H1 (cell line): ENCODE measurements around the gene PKDREJ. TPM values are rescaled to one million over a fixed set of nuclear protein-coding genes. Genes with fewer than 3 reads are reported as not detected.

Experiments used
- CTCF ChIA-PET: fragments of 300-600 bp; sonication (Branson Sonifier 250); formaldehyde crosslinking; loops from one replicate; lab custom pipeline; 2021; ENCODE audit not compliant: partially characterized antibody; lab: Charles Lee
- POLR2A ChIA-PET: fragments of 300-600 bp; sonication (Branson Sonifier 250); formaldehyde crosslinking; loops from one replicate; lab custom pipeline; 2021; ENCODE audit warnings: inconsistent platforms; ENCODE audit not compliant: partially characterized antibody; lab: Charles Lee
- DNase-seq, 2 experiments: peaks; one replicate each; pipeline versions ENCODE4 v3.0.0 to v3.0.0-alpha.2; 2010 to 2022; ENCODE audit warnings: low spot score in 2 of 2, low read depth in 1 of 2, mixed read lengths in 1 of 2
- FAIRE-seq: peaks from 2 replicates; lab custom pipeline; 2011; peaks lifted over from hg19 to GRCh38; lab: Jason Lieb, UNC
- H2AFZ ChIP-seq: 2 replicates; pipeline ENCODE4 v1.8.1; 2012; ENCODE audit warnings: low read length, inconsistent platforms
- H2AK5ac ChIP-seq: 2 replicates; pipeline ENCODE4 v1.6.1; 2013; ENCODE audit warnings: low read depth, low read length
- H2BK120ac ChIP-seq: replicated peaks from 2 replicates; pipeline ENCODE3; 2013; ENCODE audit warnings: low read depth, low read length, inconsistent platforms
- H2BK12ac ChIP-seq: 2 replicates; pipeline ENCODE4 v1.6.1; 2013; ENCODE audit warnings: low read depth, low read length
- H2BK15ac ChIP-seq: 2 replicates; pipeline ENCODE4 v1.6.1; 2013; ENCODE audit warnings: low read length
- H2BK20ac ChIP-seq: 2 replicates; pipeline ENCODE4 v1.6.1; 2013; ENCODE audit warnings: low read length
- H2BK5ac ChIP-seq: 2 replicates; pipeline ENCODE4 v1.6.1; 2013; ENCODE audit warnings: low read depth, low read length
- H3K14ac ChIP-seq: 2 replicates; pipeline ENCODE4 v1.6.1; 2013; ENCODE audit warnings: inconsistent platforms; ENCODE audit not compliant: insufficient read length
- H3K18ac ChIP-seq: 2 replicates; pipeline ENCODE4 v1.6.1; 2013; ENCODE audit warnings: low read length; ENCODE audit errors: extremely low read depth
- H3K23ac ChIP-seq: 2 replicates; pipeline ENCODE4 v1.6.1; 2013; ENCODE audit warnings: inconsistent platforms; ENCODE audit not compliant: insufficient read length
- H3K23me2 ChIP-seq: 2 replicates; pipeline ENCODE4 v1.6.1; 2013; ENCODE audit warnings: low read depth, low read length
- H3K27ac ChIP-seq: 2 replicates; pipeline ENCODE4 v1.6.1; 2011; ENCODE audit warnings: low read depth, low read length, inconsistent platforms
- H3K27me3 ChIP-seq, 4 experiments: replicated peaks in 1 of 4; 1 replicate in 1 of 4; 2 replicates in 3 of 4; pipeline versions ENCODE4 v1.6.1 to v1.8.1; 2011 to 2013; ENCODE audit warnings: low read length in 3 of 4, mild to moderate bottlenecking in 3 of 4, inconsistent platforms in 2 of 4, mixed read lengths in 2 of 4, moderate library complexity in 1 of 4; ENCODE audit not compliant: control insufficient read depth in 3 of 4, insufficient read depth in 3 of 4; ENCODE audit errors: extremely low read depth in 1 of 4
- H3K36me3 ChIP-seq, 4 experiments: 2 replicates each; pipeline versions ENCODE4 v1.6.1 to v1.8.1; 2011 to 2013; ENCODE audit warnings: mild to moderate bottlenecking in 4 of 4, low read length in 3 of 4, moderate library complexity in 2 of 4, control low read depth in 1 of 4, inconsistent platforms in 1 of 4; ENCODE audit not compliant: insufficient read depth in 4 of 4, control insufficient read depth in 2 of 4
- H3K4ac ChIP-seq: replicated peaks from 2 replicates; pipeline ENCODE3; 2013; ENCODE audit warnings: low read length, low read depth, mixed read lengths, inconsistent platforms; ENCODE audit not compliant: insufficient read length
- H3K4me1 ChIP-seq, 4 experiments: replicated peaks in 1 of 4; 1 replicate in 1 of 4; 2 replicates in 3 of 4; pipeline versions ENCODE4 v1.6.1 to v1.8.1; 2011 to 2013; ENCODE audit warnings: low read length in 3 of 4, inconsistent platforms in 2 of 4, mixed read lengths in 1 of 4; ENCODE audit not compliant: insufficient read depth in 4 of 4, control insufficient read depth in 3 of 4
- H3K4me2 ChIP-seq, 2 experiments: 2 replicates each; pipeline versions ENCODE4 v1.6.1 to v1.8.1; 2011 to 2013; ENCODE audit warnings: low read depth in 2 of 2, low read length in 2 of 2, control low read depth in 1 of 2, inconsistent platforms in 1 of 2, mild to moderate bottlenecking in 1 of 2; ENCODE audit not compliant: insufficient read depth in 1 of 2
- H3K4me3 ChIP-seq, 4 experiments: fragments of 200-600, 300-600 bp in 1 of 4; sonication (generic), shearing (Covaris generic), sonication (Bioruptor Twin) in 1 of 4; 2 replicates each; pipeline versions ENCODE4 v1.5.1 to v1.8.1; 2011 to 2016; ENCODE audit warnings: low read length in 4 of 4, low read depth in 3 of 4, control low read depth in 2 of 4, inconsistent platforms in 2 of 4, mild to moderate bottlenecking in 2 of 4, mixed read lengths in 1 of 4, moderate library complexity in 1 of 4; ENCODE audit not compliant: insufficient read depth in 2 of 4; ENCODE audit errors: extremely low read depth in 1 of 4
- H3K56ac ChIP-seq: replicated peaks from 2 replicates; pipeline ENCODE3; 2013; ENCODE audit warnings: low read depth, mild to moderate bottlenecking, mixed read lengths, low read length, inconsistent platforms; ENCODE audit not compliant: insufficient read length
- H3K79me1 ChIP-seq: 2 replicates; pipeline ENCODE4 v1.6.1; 2013; ENCODE audit warnings: low read depth, low read length, control low read depth
- H3K79me2 ChIP-seq, 2 experiments: 2 replicates each; pipeline versions ENCODE4 v1.6.1 to v1.8.1; 2012 to 2013; ENCODE audit warnings: low read length in 2 of 2, mild to moderate bottlenecking in 2 of 2, inconsistent platforms in 1 of 2; ENCODE audit not compliant: insufficient read depth in 2 of 2, control insufficient read depth in 1 of 2
- H3K9ac ChIP-seq, 4 experiments: replicated peaks in 1 of 4; 1 replicate in 1 of 4; 2 replicates in 3 of 4; pipeline versions ENCODE4 v1.6.1 to v1.8.1; 2011 to 2013; ENCODE audit warnings: low read depth in 3 of 4, low read length in 3 of 4, control low read depth in 2 of 4, mild to moderate bottlenecking in 2 of 4, moderate library complexity in 2 of 4, inconsistent platforms in 1 of 4; ENCODE audit errors: extremely low read depth in 1 of 4
- H3K9me3 ChIP-seq, 2 experiments: 2 replicates each; pipeline versions ENCODE4 v1.6.1 to v1.8.1; 2012 to 2013; ENCODE audit warnings: mild to moderate bottlenecking in 2 of 2, moderate library complexity in 2 of 2, control low read depth in 1 of 2, inconsistent platforms in 1 of 2, low read depth in 1 of 2, low read length in 1 of 2, mixed read lengths in 1 of 2; ENCODE audit not compliant: insufficient read depth in 2 of 2
- H4K20me1 ChIP-seq, 2 experiments: replicated peaks in 1 of 2; 2 replicates each; pipeline versions ENCODE3 to v1.8.1; 2011 to 2013; ENCODE audit warnings: inconsistent platforms in 2 of 2, low read length in 2 of 2, mild to moderate bottlenecking in 1 of 2; ENCODE audit not compliant: insufficient read depth in 2 of 2, control insufficient read depth in 1 of 2
- H4K5ac ChIP-seq: 2 replicates; pipeline ENCODE4 v1.6.1; 2013; ENCODE audit warnings: low read length, low read depth, mixed read lengths, inconsistent platforms; ENCODE audit not compliant: insufficient read length
- H4K8ac ChIP-seq: 2 replicates; pipeline ENCODE4 v1.8.0; 2013; ENCODE audit warnings: mild to moderate bottlenecking, moderate library complexity, low read length, inconsistent platforms; ENCODE audit not compliant: insufficient read depth; ENCODE audit errors: extremely low read depth
- H4K91ac ChIP-seq: replicated peaks from 2 replicates; pipeline ENCODE3; 2013; ENCODE audit warnings: low read length, mixed read lengths, inconsistent platforms; ENCODE audit not compliant: insufficient read length
- CBX5 ChIP-seq: fragments of 300-800, 300-1000 bp; sonication (generic); IDR thresholded peaks from 2 replicates; pipeline ENCODE4 v1.7.1; 2016; ENCODE audit warnings: antibody characterized with exemption, low read length, low read depth
- JUND ChIP-seq: IDR thresholded peaks from 2 replicates; pipeline ENCODE4 v1.6.1; 2011; ENCODE audit warnings: mild to moderate bottlenecking, improper control_type of control experiment, low read length
- NRF1 ChIP-seq: IDR thresholded peaks from 2 replicates; pipeline ENCODE4 v1.6.1; 2011; ENCODE audit warnings: mild to moderate bottlenecking, low read depth, low read length, improper control_type of control experiment
- RAD21 ChIP-seq, 2 experiments: IDR thresholded peaks in 1 of 2; conservative IDR thresholded peaks in 1 of 2; 2 replicates each; pipeline ENCODE4 v1.6.1; 2011; ENCODE audit warnings: low read depth in 2 of 2, low read length in 2 of 2, improper control_type of control experiment in 1 of 2, inconsistent platforms in 1 of 2, mild to moderate bottlenecking in 1 of 2, moderate library complexity in 1 of 2
- RNF2 ChIP-seq: fragments of 200-900, 300-1000 bp; sonication (generic); IDR thresholded peaks from 2 replicates; pipeline ENCODE4 v1.7.1; 2016; ENCODE audit warnings: borderline replicate concordance, low read depth, mild to moderate bottlenecking, antibody characterized with exemption, low read length; ENCODE audit not compliant: poor library complexity, severe bottlenecking; ENCODE audit errors: missing control alignments
- SIN3A ChIP-seq, 2 experiments: IDR thresholded peaks in 1 of 2; conservative IDR thresholded peaks in 1 of 2; 2 replicates each; pipeline ENCODE4 v1.6.1; 2011 to 2012; ENCODE audit warnings: low read length in 2 of 2, improper control_type of control experiment in 1 of 2, low read depth in 1 of 2, mild to moderate bottlenecking in 1 of 2
- SP1 ChIP-seq: IDR thresholded peaks from 2 replicates; pipeline ENCODE4 v1.6.1; 2011; ENCODE audit warnings: low read depth, low read length
- SRF ChIP-seq: IDR thresholded peaks from 2 replicates; pipeline ENCODE4 v1.6.1; 2011; ENCODE audit warnings: mild to moderate bottlenecking, low read depth, low read length, moderate library complexity
- TAF7 ChIP-seq: optimal IDR thresholded peaks from 2 replicates; pipeline ENCODE3; 2011; ENCODE audit warnings: low read depth, mild to moderate bottlenecking, inconsistent platforms, low read length, moderate library complexity, borderline replicate concordance
- WGBS, 2 experiments: shearing (Covaris generic) in 1 of 2; methylation state at CpG; one replicate each; pipeline versions ENCODE4 v1.1.6 to v1.1.7; 2013 to 2015; ENCODE audit warnings: low lambda C conversion rate in 2 of 2, mixed read lengths in 2 of 2, inconsistent platforms in 1 of 2, low coverage in 1 of 2, missing lambda C conversion rate in 1 of 2; ENCODE audit not compliant: insufficient replicate concordance in 2 of 2, insufficient coverage in 1 of 2, insufficient read length in 1 of 2; ENCODE audit errors: extremely low coverage in 1 of 2, missing lambda C conversion rate in 1 of 2; 5-methylcytosine and 5-hydroxymethylcytosine counted together
- polyA plus RNA-seq, 7 experiments: library from polyadenylated mRNA; depleted of rRNA in 3 of 7; stranded (reverse) in 5 of 7; unstranded in 2 of 7; fragments of >200 nt in 5 of 7; fragments of 200-250 nt in 2 of 7; gene quantifications; 1 replicate in 5 of 7; 2 replicates in 1 of 7; 4 replicates in 1 of 7; pipeline versions ENCODE4 v1.2.1 to v1.2.3, GENCODE V29; 2011 to 2013; ENCODE audit warnings: missing spikeins in 2 of 7, mixed read lengths in 2 of 7
- total RNA-seq: library from RNA; stranded (reverse); fragmentation: NEBNext Ultra II Directional; extraction: Animal tissue kit (Norgen Biotek cat#: 25700); gene quantifications from 2 replicates; pipeline ENCODE4 v1.2.1, GENCODE V29; 2021

PKDREJ gene
- total and polyA plus RNA-seq, 2 of the 8 experiments (the other 6 are each of a cell fraction or from before 2014, with no cell fraction given) = 0.02 to 0.04 TPM

DNA sequence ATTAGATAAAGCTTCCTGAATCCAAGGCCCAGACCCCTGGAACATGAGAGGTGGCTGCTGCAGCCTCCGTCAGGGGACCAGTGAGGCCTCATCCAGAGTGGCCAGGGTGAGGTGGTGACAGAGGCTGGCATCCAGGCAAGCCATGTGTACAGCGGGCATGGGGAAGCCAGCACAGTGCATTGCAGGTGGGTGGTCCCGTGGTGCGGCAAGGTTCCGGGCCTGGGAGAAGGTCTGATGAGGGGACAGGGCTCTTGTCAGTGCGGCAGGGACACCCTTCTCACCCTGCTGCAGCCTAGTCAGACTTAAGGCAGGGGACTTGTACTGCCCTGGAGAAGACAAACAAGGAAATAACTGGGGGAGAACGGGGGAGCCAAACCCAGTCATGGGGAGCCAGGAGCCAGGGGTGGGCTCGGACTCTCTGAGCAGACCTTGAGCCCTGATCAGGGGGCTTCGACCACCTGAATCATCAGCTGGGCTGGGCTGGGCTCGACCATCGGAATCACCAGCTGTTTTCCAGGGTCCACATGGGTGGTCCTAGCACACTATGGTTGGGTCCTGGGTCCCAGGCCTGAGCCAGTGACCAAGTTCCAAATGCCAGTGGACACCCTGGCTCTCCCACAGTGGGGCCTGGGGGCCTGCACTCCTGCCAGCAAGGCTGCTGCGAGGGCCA is 9.8 kb upstream of the PKDREJ start:
- no peak overlapping the region for H3K14ac ChIP-seq
- H3K9ac ChIP-seq = no peak overlapping the region
- no peaks in the 10 kb centered on the region for H3K79me2 ChIP-seq
- no peak overlapping the region for H2AK5ac ChIP-seq
- peaks cover 3% of the 10 kb centered on the region; the same call in 1 of the 2 replicates for H3K23me2 ChIP-seq
- ChIA-PET CTCF (no interaction called here), POLR2A (no interaction called here)
- no peaks in the 10 kb centered on the region for H3K4me1 ChIP-seq
- no peak overlapping the region for H2BK120ac ChIP-seq
- no peak overlapping the region for H4K8ac ChIP-seq
- no peak overlapping the region for H4K5ac ChIP-seq
- H4K20me1 ChIP-seq = peaks cover 0 to 5% of the 10 kb centered on the region in 2 experiments
- no peak overlapping the region for H3K4me3 ChIP-seq
- no peak overlapping the region for H2BK20ac ChIP-seq
- H3K56ac ChIP-seq = no peak overlapping the region
- FAIRE-seq (no peak), DNase-seq (no peak)
- 93% methylated on average over 12 of the region's 12 CpGs; no CpG with 5 or more reads in 1 of the 2 experiments for WGBS, 2 experiments
- H3K9me3 ChIP-seq = no peaks in the 10 kb centered on the region
- H2BK12ac ChIP-seq = no peak overlapping the region
- H3K18ac ChIP-seq = no peak overlapping the region
- no peak overlapping the region for H2AFZ ChIP-seq
- H3K79me1 ChIP-seq = peaks cover 3% of the 10 kb centered on the region; the same call in 1 of the 2 replicates
- no peak overlapping the region for H4K91ac ChIP-seq
- no peak overlapping the region for H3K23ac ChIP-seq
- H2BK15ac ChIP-seq = no peak overlapping the region
- H3K36me3 ChIP-seq = peaks cover 4 to 16% (median 10%) of the 10 kb centered on the region in 4 experiments; a peak in 4 of 8 replicates
- no peaks in the 10 kb centered on the region for H3K27me3 ChIP-seq
- H3K4me2 ChIP-seq = no peak overlapping the region
- no peak overlapping the region for H2BK5ac ChIP-seq
- no peak overlapping the region for H3K27ac ChIP-seq
- no peak overlapping the region for H3K4ac ChIP-seq
- TF ChIP-seq CBX5 = no peak
- TF ChIP-seq NRF1 = no peak
- no peak for TF ChIP-seq SP1
- TF ChIP-seq SRF = no peak
- TF ChIP-seq JUND = no peak
- no peak for TF ChIP-seq SIN3A (conservative IDR thresholded peaks at IDR 0.05 in 1 of 2, IDR thresholded peaks at IDR 0.05 in 1 of 2; ENCODE audit: low read depth in 1 of 2, low read length in 2 of 2)
- no peak for TF ChIP-seq RAD21 (IDR thresholded peaks at IDR 0.05 in 1 of 2, conservative IDR thresholded peaks at IDR 0.05 in 1 of 2; ENCODE audit: low read depth in 2 of 2, low read length in 2 of 2)
- no peak for TF ChIP-seq TAF7
- TF ChIP-seq RNF2 = no peak
